Suppressor macrophage treated with lipopolysaccharide for 1 hour (primary cell): ENCODE data around the gene MAP4K5.
"Not testable (repeated sequence)": the region's sequence is repeated elsewhere in the genome, so short reads cannot be mapped to it uniquely, and the experiment has no call there.

Source experiments
- DNase-seq, 3 donors: peaks; one replicate each; pipeline ENCODE4 v3.0.0-alpha.2; 2020 to 2022

Gene MAP4K5

GRCh38 chr14:50532502-50533240 is at the start of gene MAP4K5:
Gene MAP4K5, minus strand, starts transcription at chr14:50532569. Its CDS starts 520 bp downstream, at chr14:50532049.
- peak; percentile 93 to 97 (median 96) for DNase-seq

GRCh38 chr14:50578433-50578832 is 46.1 kb upstream of the MAP4K5 start:
- DNase-seq: peak in 2 of 3 donors; percentile 45 to 53

- DNase-seq: no peak
These were observed 45.6 kb upstream of the MAP4K5 start for GRCh38 chr14:50577982-50578381.

GRCh38 chr14:50575769-50576168 is 43.4 kb upstream of the MAP4K5 start:
- DNase-seq: no peak

- DNase-seq: no peak
These were observed 41.5 kb upstream of the MAP4K5 start for GRCh38 chr14:50573862-50574261.

- no peak for DNase-seq
These were observed 37.4 kb upstream of the MAP4K5 start for GRCh38 chr14:50569714-50570274.

- no peak for DNase-seq
These were observed 30.5 kb upstream of the MAP4K5 start for GRCh38 chr14:50562841-50563240.

GRCh38 chr14:50560931-50561285 is 28.5 kb upstream of the MAP4K5 start:
- peak; percentile 93 to 96 (median 94) for DNase-seq

- peak; percentile 71 to 87 (median 75) for DNase-seq
These were observed 27.9 kb upstream of the MAP4K5 start, which contains the start of gene ATL1 for GRCh38 chr14:50559990-50560930. Gene ATL1, plus strand, starts transcription at chr14:50560145. Its CDS starts 121 bp downstream, at chr14:50560266.

- not testable (repeated sequence) for DNase-seq
These were observed 20.4 kb upstream of the MAP4K5 start for GRCh38 chr14:50552796-50553195.

GRCh38 chr14:50551877-50552276 is 19.5 kb upstream of the MAP4K5 start:
- DNase-seq: no peak

GRCh38 chr14:50550294-50550693 is 17.9 kb upstream of the MAP4K5 start:
- no peak for DNase-seq

GRCh38 chr14:50545618-50546017 is 13.2 kb upstream of the MAP4K5 start:
- no peak for DNase-seq

GRCh38 chr14:50544911-50545310 is 12.5 kb upstream of the MAP4K5 start:
- DNase-seq: no peak

- DNase-seq: peak; percentile 64 to 70 (median 66)
These were observed 10.6 kb upstream of the MAP4K5 start for GRCh38 chr14:50542941-50543418.

- no peak for DNase-seq
These were observed 8.8 kb upstream of the MAP4K5 start for GRCh38 chr14:50541159-50541567.

GRCh38 chr14:50539051-50539450 is 6.7 kb upstream of the MAP4K5 start:
- DNase-seq: no peak

- DNase-seq: not testable (repeated sequence)
These were observed 5.7 kb upstream of the MAP4K5 start for GRCh38 chr14:50538034-50538433.

GRCh38 chr14:50534997-50535396 is 2.6 kb upstream of the MAP4K5 start:
- no peak for DNase-seq

GRCh38 chr14:50534416-50534815 is 2.0 kb upstream of the MAP4K5 start:
- DNase-seq: no peak

GRCh38 chr14:50533806-50534205 is 1.4 kb upstream of the MAP4K5 start:
- no peak for DNase-seq

- peak; percentile 44 to 66 (median 54) for DNase-seq
These were observed 904 bp upstream of the MAP4K5 start for GRCh38 chr14:50533241-50533705.
